Nephron progenitor cell (in vitro differentiated cells): ENCODE results near the gene RESP18.

Source experiments
- DNase-seq: peaks from one replicate; pipeline ENCODE4 v3.0.0; 2021
- H3K27ac Mint-ChIP-seq: 2 replicates; pipeline ENCODE4 v1.8.0; 2021; ENCODE audit warnings: mild to moderate bottlenecking, moderate library complexity, mixed read lengths
- H3K27me3 Mint-ChIP-seq: 2 replicates; pipeline ENCODE4 v1.8.0; 2021; ENCODE audit warnings: mild to moderate bottlenecking, low read depth, mixed read lengths; ENCODE audit not compliant: poor library complexity
- H3K36me3 Mint-ChIP-seq: 2 replicates; pipeline ENCODE4 v1.8.0; 2021; ENCODE audit warnings: low read depth, mixed read lengths
- H3K4me1 Mint-ChIP-seq: 2 replicates; pipeline ENCODE4 v1.8.0; 2021; ENCODE audit warnings: mixed read lengths
- H3K4me3 Mint-ChIP-seq: 2 replicates; pipeline ENCODE4 v1.8.0; 2021; ENCODE audit warnings: mild to moderate bottlenecking, moderate library complexity, mixed read lengths
- H3K9me3 Mint-ChIP-seq: 2 replicates; pipeline ENCODE4 v1.8.0; 2021; ENCODE audit warnings: mild to moderate bottlenecking, moderate library complexity, mixed read lengths
- TF ChIP-seq, protein P1 (sequence below): fragments of 200-600 bp; sonication (generic); IDR thresholded peaks from 2 replicates; pipeline ENCODE4 v1.5.0; 2021; ENCODE audit warnings: antibody characterized with exemption

RESP18 gene

GRCh38 chr2:219353129-219353528 is 20.6 kb upstream of the RESP18 start:
- DNase-seq: no peak
- TF ChIP-seq, protein P1, sequence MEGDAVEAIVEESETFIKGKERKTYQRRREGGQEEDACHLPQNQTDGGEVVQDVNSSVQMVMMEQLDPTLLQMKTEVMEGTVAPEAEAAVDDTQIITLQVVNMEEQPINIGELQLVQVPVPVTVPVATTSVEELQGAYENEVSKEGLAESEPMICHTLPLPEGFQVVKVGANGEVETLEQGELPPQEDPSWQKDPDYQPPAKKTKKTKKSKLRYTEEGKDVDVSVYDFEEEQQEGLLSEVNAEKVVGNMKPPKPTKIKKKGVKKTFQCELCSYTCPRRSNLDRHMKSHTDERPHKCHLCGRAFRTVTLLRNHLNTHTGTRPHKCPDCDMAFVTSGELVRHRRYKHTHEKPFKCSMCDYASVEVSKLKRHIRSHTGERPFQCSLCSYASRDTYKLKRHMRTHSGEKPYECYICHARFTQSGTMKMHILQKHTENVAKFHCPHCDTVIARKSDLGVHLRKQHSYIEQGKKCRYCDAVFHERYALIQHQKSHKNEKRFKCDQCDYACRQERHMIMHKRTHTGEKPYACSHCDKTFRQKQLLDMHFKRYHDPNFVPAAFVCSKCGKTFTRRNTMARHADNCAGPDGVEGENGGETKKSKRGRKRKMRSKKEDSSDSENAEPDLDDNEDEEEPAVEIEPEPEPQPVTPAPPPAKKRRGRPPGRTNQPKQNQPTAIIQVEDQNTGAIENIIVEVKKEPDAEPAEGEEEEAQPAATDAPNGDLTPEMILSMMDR: no peak
- Mint-ChIP-seq H3K4me3 (no peak overlapping the region), H3K9me3 (no peaks in the 10 kb centered on the region), H3K27ac (no peak overlapping the region), H3K36me3 (no peaks in the 10 kb centered on the region), H3K27me3 (peaks cover 93% of the 10 kb centered on the region), H3K4me1 (peaks cover 4% of the 10 kb centered on the region)

DNA sequence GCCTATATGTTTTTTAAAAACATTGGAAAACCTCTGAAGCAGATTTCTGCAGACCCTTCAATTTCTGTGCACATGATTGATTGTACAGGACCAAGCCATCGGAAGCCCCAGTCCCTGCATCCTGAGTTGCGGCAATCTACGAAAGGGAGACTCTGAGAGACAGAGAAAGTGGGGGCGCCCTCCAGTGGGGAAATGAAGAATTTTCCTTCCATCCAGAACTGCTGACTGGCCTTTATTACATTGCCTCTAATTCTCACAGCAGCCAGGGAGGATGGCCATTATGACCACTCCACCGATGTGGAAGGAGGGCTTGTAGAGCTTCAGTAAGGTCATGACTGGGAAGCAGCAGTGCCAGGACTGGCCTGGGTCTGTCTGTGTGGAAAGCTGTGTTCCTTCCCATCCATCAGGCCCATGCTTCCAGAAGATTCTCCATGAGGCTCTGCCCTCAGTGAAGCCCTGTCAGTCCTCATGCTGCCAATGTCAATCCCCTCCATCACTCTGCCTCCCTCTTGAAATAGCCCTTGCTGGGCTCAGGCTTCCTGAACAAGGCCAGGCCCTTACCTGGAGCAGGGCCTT is 20.0 kb upstream of the RESP18 start:
- H3K4me3 Mint-ChIP-seq: no peak overlapping the region
- H3K27ac Mint-ChIP-seq: no peak overlapping the region
- no peaks in the 10 kb centered on the region for H3K36me3 Mint-ChIP-seq
- H3K9me3 Mint-ChIP-seq: no peaks in the 10 kb centered on the region
- H3K4me1 Mint-ChIP-seq: peaks cover 4% of the 10 kb centered on the region
- TF ChIP-seq, protein P1: peak; percentile 70
- H3K27me3 Mint-ChIP-seq: peaks cover 93% of the 10 kb centered on the region
- peak; percentile 78 for DNase-seq

GRCh38 chr2:219350710-219351221 is 18.2 kb upstream of the RESP18 start:
- Mint-ChIP-seq H3K36me3 (no peaks in the 10 kb centered on the region), H3K4me3 (no peak overlapping the region), H3K27me3 (peaks cover 93% of the 10 kb centered on the region), H3K4me1 (peaks cover 4% of the 10 kb centered on the region), H3K27ac (no peak overlapping the region), H3K9me3 (no peaks in the 10 kb centered on the region)
- peak; percentile 20 for DNase-seq
- TF ChIP-seq, protein P1: no peak

DNA sequence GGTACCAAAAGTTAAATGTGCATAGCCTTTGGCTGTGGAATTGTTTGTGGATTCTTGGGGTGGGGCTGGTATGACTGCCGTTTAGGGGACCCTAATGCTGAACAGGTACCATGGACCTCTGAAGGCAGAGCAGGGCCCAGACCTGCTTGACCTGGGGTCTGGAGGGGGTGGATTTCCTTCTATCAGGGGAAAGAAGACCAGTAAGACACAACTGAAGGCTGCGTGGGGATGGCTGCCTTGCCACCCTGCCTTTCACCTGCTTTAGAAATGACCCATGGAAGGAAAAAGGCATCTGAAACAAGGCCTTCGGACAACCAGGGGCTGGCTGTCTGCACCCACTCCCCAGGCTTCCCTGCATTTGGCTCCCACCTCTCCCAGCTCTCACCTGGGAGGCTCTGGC is 17.7 kb upstream of the RESP18 start:
- Mint-ChIP-seq H3K36me3 (no peaks in the 10 kb centered on the region), H3K27me3 (peaks cover 93% of the 10 kb centered on the region), H3K4me1 (peaks cover 4% of the 10 kb centered on the region), H3K4me3 (no peak overlapping the region), H3K27ac (no peak overlapping the region), H3K9me3 (no peaks in the 10 kb centered on the region)
- TF ChIP-seq, protein P1: no peak
- no peak for DNase-seq

- no peaks in the 10 kb centered on the region for H3K9me3 Mint-ChIP-seq
- peaks cover 97% of the 10 kb centered on the region for H3K27me3 Mint-ChIP-seq
- TF ChIP-seq, protein P1: no peak
- no peak for DNase-seq
- H3K4me1 Mint-ChIP-seq: no peaks in the 10 kb centered on the region
- H3K27ac Mint-ChIP-seq: no peak overlapping the region
- no peaks in the 10 kb centered on the region for H3K36me3 Mint-ChIP-seq
- no peak overlapping the region for H3K4me3 Mint-ChIP-seq
These were observed 12.3 kb upstream of the RESP18 start for GRCh38 chr2:219344751-219345430.
